GM13977 (cell line): Measurements from ENCODE around the gene ISM1.

Source experiments
- DNase-seq: peaks from one replicate; pipeline ENCODE4 v3.0.0; 2012; ENCODE audit warnings: low spot score
- CTCF ChIP-seq: IDR thresholded peaks from 2 replicates; pipeline ENCODE4 v1.5.1; 2012; ENCODE audit warnings: mild to moderate bottlenecking, control low read depth; ENCODE audit not compliant: insufficient read depth; ENCODE audit errors: extremely low read depth, missing control alignments
- in situ Hi-C: fragments of 300-500 bp; cut with MboI; formaldehyde crosslinking; loops from one replicate; pipeline ENCODE4 v1.12.0; 2022; ENCODE audit warnings: low sequenced_read_pairs, low pct_unique_long_range_greater_than_20kb, mixed read lengths, inconsistent platforms; ENCODE audit not compliant: unreplicated experiment

Gene ISM1

GRCh38 chr20:13207016-13207415 lies 14.1 kb upstream of the ISM1 start:
- DNase-seq, result no peak
- no peak for TF ChIP-seq CTCF
- in situ Hi-C loops, result no loop called here

- no peak for TF ChIP-seq CTCF
- DNase-seq, result no peak
Observed at GRCh38 chr20:13211956-13212618, 9.0 kb upstream of the ISM1 start.

GRCh38 chr20:13212750-13213149 lies 8.3 kb upstream of the ISM1 start:
- TF ChIP-seq CTCF, result no peak
- DNase-seq, result no peak
- in situ Hi-C loops, result no loop called here

More at GRCh38 chr20:13211956-13212618, 9.0 kb upstream of the ISM1 start:
- in situ Hi-C loops, result no loop called here

GRCh38 chr20:13213335-13213734 lies 7.7 kb upstream of the ISM1 start:
- TF ChIP-seq CTCF, result no peak
- in situ Hi-C loops, result no loop called here
- no peak for DNase-seq

- DNase-seq, result no peak
- in situ Hi-C loops, result no loop called here
- TF ChIP-seq CTCF, result no peak
Observed at GRCh38 chr20:13216533-13216932, 4.5 kb upstream of the ISM1 start.

- DNase-seq, result no peak
- TF ChIP-seq CTCF, result no peak
- in situ Hi-C loops, result no loop called here
Observed at GRCh38 chr20:13219327-13220193, 1.5 kb upstream of the ISM1 start.
